Umbilical cord (tissue), 2 donors: ENCODE data around the gene SRGAP1. TPM values are rescaled to one million over a fixed set of nuclear protein-coding genes. Genes with fewer than 3 reads are reported as not detected.
A peak's percentile ranks its signal among the peaks of the same experiment; 100 is the strongest.
"Not testable (repeated sequence)": the region's sequence is repeated elsewhere in the genome, so short reads cannot be mapped to it uniquely, and the experiment has no call there.

Experiments used
- DNase-seq: peaks from one replicate; pipeline ENCODE4 v3.0.0-alpha.2; 2015; ENCODE audit warnings: low spot score
- total RNA-seq: library from RNA; depleted of rRNA; stranded (reverse); fragments of >200 nt; gene quantifications from one replicate; pipeline ENCODE4 v1.2.3, GENCODE V29; 2014; ENCODE audit warnings: low replicate concordance; ENCODE audit not compliant: insufficient read depth

SRGAP1 gene
- total RNA-seq, 1 donor from 2014 or later, result 6.7 TPM

GRCh38 chr12:64006211-64006825 is 161.8 kb downstream of the SRGAP1 start:
- DNase-seq, result peak; percentile 24

GRCh38 chr12:64007853-64008252 is 163.4 kb downstream of the SRGAP1 start:
- DNase-seq, result no peak

- no peak for DNase-seq
These were observed 164.1 kb downstream of the SRGAP1 start for GRCh38 chr12:64008596-64008995.

GRCh38 chr12:64009321-64010068 is 165.0 kb downstream of the SRGAP1 start:
- DNase-seq, result no peak

- no peak for DNase-seq
These were observed 165.7 kb downstream of the SRGAP1 start for GRCh38 chr12:64010069-64010686.

- no peak for DNase-seq
These were observed 172.0 kb downstream of the SRGAP1 start for GRCh38 chr12:64016521-64016920.

GRCh38 chr12:64018116-64018515 is 173.6 kb downstream of the SRGAP1 start:
- not testable (repeated sequence) for DNase-seq

- no peak for DNase-seq
These were observed 174.0 kb downstream of the SRGAP1 start for GRCh38 chr12:64018524-64018923.

- no peak for DNase-seq
These were observed 174.6 kb downstream of the SRGAP1 start for GRCh38 chr12:64019101-64019500.

- no peak for DNase-seq
These were observed 175.2 kb downstream of the SRGAP1 start for GRCh38 chr12:64019654-64020053.

- no peak for DNase-seq
These were observed 180.9 kb downstream of the SRGAP1 start for GRCh38 chr12:64025174-64025958.

- no peak for DNase-seq
These were observed 182.8 kb downstream of the SRGAP1 start for GRCh38 chr12:64027311-64027710.

- no peak for DNase-seq
These were observed 184.0 kb downstream of the SRGAP1 start for GRCh38 chr12:64028541-64028940.

GRCh38 chr12:64029013-64029857 is 184.7 kb downstream of the SRGAP1 start:
- peak; percentile 43 for DNase-seq

GRCh38 chr12:64030155-64030554 is 185.7 kb downstream of the SRGAP1 start:
- DNase-seq, result no peak

GRCh38 chr12:64034056-64034455 is 189.6 kb downstream of the SRGAP1 start:
- DNase-seq, result not testable (repeated sequence)

- DNase-seq, result no peak
These were observed 190.5 kb downstream of the SRGAP1 start for GRCh38 chr12:64034901-64035576.

GRCh38 chr12:64036414-64036813 is 191.9 kb downstream of the SRGAP1 start:
- DNase-seq, result no peak

GRCh38 chr12:64039281-64039871 is 194.9 kb downstream of the SRGAP1 start:
- no peak for DNase-seq

- DNase-seq, result no peak
These were observed 198.4 kb downstream of the SRGAP1 start for GRCh38 chr12:64042911-64043310.
